SKM-1 treated with dmso at 0.1 percent for 144 hours (cell line): ENCODE results near the gene MLPH.

Experiments
- DNase-seq: peaks from one replicate; lab custom pipeline; 2025; ENCODE audit not compliant: unreplicated experiment; lab: John Stamatoyannopoulos, UW

The MLPH gene, protein sequence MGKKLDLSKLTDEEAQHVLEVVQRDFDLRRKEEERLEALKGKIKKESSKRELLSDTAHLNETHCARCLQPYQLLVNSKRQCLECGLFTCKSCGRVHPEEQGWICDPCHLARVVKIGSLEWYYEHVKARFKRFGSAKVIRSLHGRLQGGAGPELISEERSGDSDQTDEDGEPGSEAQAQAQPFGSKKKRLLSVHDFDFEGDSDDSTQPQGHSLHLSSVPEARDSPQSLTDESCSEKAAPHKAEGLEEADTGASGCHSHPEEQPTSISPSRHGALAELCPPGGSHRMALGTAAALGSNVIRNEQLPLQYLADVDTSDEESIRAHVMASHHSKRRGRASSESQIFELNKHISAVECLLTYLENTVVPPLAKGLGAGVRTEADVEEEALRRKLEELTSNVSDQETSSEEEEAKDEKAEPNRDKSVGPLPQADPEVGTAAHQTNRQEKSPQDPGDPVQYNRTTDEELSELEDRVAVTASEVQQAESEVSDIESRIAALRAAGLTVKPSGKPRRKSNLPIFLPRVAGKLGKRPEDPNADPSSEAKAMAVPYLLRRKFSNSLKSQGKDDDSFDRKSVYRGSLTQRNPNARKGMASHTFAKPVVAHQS

DNA sequence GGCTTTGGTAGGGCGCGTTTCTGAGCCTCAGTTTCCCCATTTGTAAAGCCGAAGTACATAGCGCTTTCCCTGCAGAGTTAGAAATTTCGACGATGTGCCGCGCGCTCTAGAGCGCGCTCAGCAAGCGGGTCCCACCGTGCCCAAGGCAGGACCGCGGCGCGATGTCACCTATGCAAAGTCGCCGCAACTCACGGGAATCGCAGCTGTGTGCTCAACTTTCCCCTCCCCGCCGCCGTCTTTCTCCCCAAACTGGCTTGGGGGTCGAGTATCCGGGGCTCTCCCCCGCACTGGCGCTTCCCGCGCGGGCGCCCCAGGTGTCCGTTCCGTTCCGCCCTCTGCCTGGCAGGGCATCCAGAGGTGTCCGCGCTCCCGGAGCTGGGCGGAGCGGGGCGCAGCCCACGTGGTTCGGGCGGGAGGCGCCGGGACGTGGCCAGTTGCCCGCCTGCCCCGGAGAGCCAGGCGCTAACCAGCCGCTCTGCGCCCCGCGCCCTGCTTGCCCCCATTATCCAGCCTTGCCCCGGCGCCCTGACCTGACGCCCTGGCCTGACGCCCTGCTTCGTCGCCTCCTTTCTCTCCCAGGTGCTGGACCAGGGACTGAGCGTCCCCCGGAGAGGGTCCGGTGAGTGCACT lies at the start of gene MLPH:
Gene MLPH (plus strand): TSS at position 433 of the 630 bp plus-strand sequence. CDS start 6,176 bp downstream, outside the sequence.
- no peak for DNase-seq

DNA sequence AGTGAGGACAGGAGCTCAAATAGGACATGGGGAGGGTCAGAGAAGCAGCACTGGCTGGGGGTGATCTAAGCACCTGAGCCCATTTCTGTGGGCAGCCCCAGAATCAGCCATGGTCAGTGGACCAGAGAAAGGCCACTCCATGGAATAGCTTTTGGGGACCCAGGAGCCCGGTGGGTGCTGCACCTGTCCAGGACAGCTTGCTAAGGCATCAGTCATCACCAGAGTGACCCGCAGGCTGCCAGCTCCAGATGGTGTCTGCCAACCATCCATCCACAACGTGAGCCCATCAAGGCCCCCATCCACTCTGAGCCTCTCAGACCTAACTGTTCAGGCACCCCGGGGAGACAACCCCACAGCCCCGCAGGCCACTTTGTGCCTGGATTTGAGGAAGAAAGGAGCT lies 49.5 kb upstream of the MLPH start:
- DNase-seq: no peak

DNA sequence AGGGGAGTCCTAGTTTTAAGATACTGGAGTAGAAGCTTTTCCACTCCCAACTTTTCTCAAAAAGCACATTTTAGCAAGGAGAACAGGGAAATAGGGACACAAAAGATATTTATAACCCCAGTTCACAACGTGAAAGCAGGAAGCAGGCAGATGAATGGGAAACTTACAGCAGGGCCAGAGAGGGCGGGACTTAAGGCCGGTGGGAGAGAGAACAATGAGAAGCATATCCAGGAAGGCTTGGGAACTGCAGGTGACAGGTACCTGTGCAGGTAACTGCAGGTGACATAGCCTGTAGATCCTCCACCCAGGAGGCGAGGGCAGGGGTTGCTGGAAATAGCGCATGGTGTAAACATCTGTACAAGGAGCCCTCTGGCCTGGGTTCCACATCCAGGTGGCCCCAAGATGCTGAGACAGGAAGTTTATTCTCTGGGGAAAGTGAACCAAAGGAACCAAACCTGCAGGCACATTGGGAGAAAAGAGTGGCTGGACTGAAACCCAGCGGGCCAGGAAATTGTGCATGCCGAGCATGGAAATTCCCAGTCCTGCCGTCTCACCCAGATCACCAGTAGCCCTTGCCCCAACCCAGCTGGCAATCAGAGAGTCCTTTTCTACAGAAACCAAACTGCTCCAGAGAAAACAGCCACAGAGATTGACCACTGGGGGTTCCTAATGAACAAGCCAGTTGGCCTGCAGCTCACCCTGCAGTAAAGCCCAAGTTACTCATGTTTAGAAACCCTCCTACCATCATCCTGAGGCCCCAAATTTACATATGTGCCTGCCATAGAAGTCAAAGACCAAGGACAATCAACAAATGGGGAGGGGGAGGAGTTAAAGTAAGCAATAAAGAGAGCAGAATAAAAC lies 48.7 kb upstream of the MLPH start:
- DNase-seq: no peak

DNA sequence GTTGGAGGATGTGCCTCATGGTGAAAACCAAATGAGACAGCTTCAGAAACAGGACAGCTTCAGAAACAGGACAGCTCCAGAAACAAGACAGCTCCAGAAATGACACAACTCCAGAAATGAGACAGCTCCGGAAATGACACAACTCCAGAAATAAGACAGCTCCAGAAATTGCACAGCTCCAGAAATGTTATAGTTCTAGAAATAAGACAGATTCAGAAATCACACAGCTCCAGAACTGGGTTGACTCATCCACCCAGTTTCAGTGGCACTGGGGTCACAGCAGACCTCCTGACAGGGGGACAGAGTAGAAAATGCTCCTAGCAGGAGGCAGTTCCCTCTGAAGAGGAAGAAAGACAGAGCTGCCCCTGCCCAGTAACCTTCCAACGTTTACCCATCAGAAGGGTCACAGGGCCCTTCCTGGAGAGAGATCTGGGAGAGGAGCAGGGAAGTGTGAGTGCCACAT lies 46.2 kb upstream of the MLPH start:
- DNase-seq: no peak

DNA sequence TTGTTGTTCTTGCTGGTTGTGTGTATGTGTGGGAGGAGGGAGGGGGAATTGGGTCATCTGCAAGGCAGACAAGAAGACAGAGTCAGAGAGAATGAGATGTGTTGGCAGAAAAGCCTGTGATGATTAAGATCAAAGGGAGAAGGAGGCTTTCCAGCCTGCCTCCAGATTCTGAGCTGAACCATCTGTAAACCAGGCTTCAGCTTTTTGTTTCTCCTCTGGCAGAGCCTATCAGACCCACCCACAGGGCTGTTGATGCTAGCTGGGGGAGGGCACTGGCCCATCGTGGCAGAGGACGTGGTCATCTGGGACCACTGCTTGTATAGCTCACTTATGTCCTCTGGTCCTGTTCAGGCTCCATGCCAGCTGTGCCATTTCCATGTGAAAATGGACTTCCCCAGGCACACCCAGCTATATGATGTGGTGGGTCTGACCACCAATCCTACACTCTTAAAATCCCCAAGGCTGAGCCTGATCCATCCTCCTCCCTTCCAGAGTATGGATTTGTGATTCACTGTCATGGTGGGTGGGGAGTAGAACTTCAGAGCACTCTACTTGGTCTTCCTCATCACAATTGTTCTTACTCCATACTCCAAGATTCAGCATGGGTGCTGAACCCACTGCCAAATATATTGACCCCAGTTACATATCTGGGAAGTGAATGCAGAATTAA lies 45.3 kb upstream of the MLPH start:
- no peak for DNase-seq

DNA sequence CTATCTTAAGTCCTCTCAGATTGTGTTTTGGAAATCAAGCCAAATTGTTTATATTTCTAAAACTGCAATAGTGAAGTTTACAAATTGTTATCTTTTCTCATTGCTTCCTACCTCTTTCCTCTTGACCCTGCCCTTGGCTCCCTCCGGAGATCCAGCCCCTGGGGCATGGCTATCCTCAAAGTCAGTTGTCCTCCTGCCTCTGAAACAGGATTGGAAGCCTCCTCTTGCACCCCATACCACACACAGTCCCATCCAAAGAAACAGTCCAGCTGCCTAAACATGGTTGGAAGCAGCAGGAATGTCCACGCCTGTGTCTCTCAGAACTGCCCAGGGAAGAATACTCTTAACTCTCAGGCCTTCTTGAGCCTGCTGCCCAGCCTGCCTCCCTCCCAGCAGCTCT lies 43.0 kb upstream of the MLPH start:
- no peak for DNase-seq

DNA sequence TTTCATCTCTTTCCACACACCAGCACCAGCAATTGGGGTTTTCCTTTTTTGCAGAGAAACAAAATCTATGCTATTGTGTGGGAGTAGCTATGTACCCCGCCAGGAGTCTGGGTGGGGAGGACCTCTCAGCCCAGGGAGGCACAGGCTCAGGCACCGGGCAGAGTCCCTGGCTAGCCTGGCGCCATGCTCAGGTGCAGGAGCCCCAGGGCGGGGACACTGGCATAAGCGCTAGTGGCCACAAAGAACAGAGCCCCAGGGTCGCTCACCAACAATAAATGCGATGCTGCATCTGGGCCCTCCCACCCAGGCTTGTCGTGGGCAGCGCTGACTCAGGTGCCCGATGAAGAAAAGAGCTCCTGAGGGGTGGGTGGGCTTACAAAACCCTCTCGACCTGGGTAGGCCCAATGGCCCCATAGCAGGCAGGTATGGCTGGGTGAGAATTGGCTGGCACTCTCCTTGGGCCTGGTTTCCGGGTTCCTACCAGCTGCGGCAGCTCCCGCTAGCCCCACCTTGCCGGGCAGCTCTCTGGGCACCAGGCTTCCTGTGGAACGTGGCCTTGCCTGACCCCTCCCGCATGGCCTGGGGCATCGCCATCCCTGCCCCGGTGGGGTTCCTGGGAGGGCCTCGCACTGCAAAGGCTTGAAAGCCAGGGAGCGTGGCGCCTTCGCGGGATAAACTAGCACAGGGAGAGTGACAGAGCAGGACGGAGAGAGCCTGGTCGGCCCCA lies 41.3 kb upstream of the MLPH start:
- DNase-seq: no peak

DNA sequence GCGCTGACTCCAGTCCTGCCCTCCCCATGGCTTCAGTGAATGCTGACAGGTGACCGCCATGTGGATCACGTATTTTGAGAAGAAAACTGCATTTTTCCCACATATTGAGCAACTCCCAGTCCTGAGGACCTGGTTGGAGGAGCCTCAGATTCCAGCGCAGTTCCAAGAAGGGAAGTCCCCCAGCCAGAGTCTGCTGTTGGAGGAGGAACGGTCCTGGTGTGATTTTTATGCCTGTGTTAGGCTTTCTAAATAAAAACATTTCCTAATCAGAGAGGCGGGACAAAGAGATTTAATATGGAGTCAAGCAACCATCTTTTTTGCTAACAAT lies 40.7 kb upstream of the MLPH start:
- DNase-seq: no peak

DNA sequence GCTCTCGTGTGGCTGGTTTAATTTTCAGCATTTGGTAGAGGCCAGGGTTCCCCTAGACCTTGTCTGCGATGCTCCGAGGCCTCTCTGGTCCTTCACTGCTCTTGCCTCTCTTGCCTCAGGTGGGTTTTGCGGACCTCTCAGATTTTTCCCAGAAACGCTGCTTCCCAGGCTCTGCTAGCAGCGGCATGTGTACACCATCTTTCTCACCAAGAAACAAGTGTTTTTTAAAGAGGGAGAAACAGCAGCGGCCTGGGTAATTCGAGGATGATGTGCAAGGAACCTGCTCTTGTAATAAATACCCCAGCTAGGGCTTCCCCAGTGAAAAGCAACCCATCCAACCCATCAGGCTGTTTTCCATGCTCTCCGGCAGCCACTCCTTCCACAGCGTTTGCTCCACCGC lies 39.6 kb upstream of the MLPH start:
- no peak for DNase-seq

DNA sequence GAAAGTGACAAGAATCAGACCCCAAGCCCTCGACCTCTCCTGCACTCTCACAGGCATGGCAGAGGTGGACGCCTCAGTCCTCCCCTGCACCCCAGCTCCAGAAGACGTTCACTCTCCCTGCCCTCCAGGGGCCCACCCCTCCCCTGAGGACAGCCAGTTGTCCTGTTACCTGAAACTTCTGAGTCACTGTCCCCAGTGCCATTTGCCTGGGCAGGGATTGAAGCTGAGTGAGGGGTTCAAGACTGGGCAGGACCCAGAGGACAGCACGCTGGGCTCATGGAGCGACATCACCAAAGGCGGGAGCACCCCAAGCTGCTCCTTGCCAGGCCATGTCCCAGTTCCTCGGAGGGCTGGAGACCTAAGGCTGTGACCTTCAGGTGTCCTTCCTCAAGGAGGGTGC lies 38.9 kb upstream of the MLPH start:
- no peak for DNase-seq

DNA sequence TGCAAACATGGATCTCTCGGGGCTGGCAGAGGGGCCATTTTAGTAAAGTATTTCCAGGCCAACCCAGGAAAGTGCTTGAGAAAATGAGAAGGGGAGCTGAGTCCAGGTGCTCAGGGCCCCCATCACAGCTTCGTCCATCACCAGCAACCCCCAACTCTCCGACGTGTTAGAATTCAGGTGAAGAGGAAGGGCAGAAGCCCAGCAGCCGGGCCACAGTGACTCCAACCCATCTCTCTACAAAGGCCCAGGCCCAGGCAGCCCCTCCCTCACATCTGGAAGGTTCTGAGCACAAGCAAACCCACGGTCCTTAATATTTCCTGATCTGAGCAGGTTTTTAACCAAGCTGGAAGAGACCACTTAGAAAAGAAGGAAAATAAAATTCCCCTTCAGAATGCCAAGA lies 38.4 kb upstream of the MLPH start:
- DNase-seq: no peak

DNA sequence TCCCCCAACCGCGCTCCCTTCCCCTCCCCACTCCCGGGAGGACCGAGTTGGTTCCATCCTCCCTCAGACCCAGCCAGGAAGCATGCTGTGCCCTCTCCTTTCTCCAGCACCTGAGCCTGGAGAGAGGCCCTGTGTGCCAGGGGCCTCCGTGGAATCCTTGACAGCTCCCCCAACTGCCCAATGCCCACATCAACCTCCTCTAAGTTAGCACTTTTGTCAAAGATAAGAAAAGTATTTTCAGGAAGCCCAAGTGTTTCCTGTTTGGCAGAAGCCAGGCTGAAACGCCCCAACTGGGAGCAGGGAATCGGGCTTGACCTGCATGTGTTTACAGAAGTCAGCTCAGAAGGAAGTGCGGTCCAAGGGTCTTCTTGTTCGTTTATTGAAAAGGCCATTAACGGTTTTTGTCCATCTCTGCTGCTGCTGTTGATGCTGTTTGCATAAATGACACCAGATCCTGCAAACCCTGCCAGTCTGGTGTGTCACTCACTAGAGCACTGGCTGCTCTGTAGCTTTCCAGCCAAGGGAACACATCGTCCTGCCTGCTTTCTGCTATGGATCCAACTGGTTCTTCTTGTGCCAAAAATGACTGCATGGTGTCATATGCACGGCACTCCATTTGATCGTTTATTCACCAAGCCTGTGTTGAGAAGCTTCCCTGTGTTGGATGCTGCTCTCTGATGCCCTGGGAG lies 37.7 kb upstream of the MLPH start:
- no peak for DNase-seq

DNA sequence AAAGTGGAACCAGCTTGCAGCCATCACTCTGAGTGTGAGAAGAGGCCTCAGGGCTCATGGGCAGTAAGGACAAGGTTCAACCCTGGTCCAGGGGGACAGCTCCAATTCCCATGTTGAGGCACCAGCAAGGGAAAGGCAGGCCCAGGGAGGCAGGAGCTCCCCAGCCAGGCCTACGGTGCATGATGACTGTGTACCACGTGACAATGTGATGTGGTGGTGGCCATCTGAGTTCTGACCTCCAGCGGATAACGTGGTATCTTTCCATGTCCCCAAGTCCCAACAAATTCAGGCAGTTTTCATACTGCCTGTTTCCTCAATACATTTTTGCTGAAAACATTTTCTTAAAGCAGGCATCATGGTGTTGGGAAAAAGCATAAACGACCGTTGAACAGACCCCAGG lies 36.9 kb upstream of the MLPH start:
- no peak for DNase-seq

DNA sequence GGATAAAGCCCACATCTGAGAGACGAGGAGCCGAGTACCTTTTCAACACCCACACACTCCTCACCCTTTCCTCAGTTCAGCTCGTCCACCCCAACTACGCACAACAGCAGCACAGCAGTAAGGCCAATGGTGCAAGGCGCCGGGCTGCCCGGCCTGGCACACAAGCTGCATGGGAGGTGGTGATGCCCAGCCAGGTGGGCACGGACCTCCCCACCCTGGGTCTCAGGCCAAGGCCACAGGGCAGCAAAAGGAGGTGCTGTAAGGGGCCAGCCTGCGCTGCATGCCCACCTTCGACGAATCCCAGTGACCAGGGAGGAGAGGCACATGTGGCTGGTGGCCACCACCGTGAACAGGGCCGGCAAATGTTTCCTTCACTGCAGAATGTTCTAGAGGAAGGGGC lies 36.5 kb upstream of the MLPH start:
- no peak for DNase-seq

DNA sequence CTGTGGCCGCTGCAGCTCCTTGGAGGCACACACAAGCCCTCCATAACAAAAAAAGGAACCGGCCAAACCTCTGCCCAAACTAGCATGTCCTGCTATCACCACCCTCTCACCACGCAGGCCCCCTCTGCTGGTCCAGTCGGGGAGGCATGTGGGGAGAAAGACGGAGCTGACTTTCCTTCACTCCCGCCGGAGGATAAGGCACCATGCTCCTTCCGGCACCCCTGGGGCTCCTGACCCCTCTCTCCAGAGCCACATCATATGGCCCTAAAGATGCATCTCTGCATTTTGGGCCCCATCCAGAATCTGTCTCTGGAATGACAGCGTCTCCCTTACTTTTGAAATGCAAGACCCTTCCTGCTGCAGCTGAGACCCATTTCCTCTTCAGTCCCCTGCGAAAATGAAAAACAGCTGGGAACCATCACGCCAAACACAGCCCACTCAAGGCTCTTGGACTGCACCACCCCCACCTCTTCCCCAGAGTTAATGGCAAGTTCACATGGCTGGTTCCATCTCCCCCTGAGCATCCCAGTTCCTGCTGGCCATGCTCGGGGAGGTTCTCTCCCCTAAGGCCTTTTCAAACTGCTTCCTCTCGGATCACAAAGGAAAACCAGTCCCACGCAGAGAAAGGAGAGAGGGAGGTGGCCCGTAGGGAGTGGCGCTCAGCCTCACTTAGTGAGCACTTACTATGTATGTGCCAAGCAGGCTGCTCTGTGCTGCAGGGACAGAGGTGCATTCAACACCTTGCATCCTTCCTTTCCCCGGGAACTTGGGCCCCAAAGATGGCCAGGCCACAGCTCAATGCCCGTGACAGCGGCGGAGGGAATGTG lies 35.2 kb upstream of the MLPH start:
- DNase-seq: no peak

DNA sequence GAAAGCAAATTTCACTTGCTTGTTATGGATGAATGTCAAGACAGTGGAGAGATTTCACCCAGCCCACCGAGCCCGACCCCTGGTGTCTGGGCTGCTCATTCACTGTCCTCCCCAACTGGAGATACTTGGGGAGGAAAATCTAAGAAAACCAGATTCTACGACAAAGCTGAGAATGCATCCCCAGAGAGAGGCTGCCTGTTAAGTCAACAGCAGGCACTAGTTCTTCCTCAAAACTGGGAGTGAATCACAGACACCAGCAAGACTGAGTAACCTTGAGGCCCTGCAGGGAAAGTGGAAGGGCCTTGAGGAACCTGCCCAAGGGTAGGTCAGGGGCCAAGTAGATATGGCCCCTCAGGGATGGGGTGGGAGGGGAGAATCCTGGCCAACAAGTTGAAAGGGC lies 34.2 kb upstream of the MLPH start:
- DNase-seq: no peak

DNA sequence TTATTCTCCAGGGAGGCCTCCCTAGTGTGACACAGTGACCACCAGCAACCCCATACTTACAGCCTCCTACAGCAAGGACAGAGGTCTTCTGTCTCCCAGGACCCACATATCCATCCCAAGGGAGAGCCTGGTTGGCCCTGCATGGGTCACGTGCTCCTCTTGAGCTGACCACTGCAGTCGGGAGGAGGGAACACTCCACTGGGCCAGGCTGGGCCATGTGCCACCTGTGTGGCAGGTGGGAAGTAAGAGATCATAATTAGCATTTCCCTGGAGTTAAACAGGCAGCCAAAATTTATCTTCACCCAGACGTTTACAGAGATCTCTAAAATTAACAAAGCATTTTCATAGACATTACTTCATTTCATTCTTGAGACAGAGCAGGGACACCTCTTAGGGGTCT lies 33.4 kb upstream of the MLPH start:
- DNase-seq: no peak

DNA sequence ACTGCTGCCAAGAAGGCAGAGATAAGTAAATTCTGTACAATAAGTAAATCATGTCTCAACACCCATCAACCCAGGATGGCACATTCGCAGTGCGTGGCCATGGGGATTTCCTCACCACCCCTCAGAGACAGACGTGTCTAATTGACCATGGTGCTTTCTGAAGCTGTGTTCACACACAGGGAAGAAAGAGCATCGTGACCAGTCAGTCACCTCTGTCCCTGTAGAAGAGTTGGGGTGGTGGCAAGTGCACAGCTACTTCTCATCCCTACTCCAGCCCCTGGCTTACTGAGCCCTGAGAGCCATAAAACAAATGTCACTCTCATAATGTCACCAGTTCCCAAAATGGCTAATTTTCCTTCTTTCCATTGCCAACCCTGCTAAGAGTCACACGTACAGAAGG lies 31.3 kb upstream of the MLPH start:
- DNase-seq: no peak
